Adrenal gland (tissue), 12 donors: ENCODE data around the gene SYNPO. TPM values are rescaled to one million over a fixed set of nuclear protein-coding genes. Genes with fewer than 3 reads are reported as not detected.

Experiments
- DNase-seq, 7 donors: peaks; one replicate each; pipeline ENCODE4 v3.0.0-alpha.2; 2019 to 2020
- H3K27ac ChIP-seq, 5 donors: fragments of 200-600 bp; sonication (generic) in 4 of 5; 1 replicate in 3 of 5; 2 replicates in 2 of 5; pipeline versions ENCODE4 v1.5.1 to v1.8.0; 2016 to 2020; ENCODE audit warnings: mild to moderate bottlenecking in 1 of 5
- H3K27me3 ChIP-seq: fragments of 200-600 bp; 2 replicates; pipeline ENCODE4 v1.8.0; 2021
- H3K36me3 ChIP-seq, 2 donors: fragments of 200-600 bp; replicated peaks in 1 of 2; 1 replicate in 1 of 2; 2 replicates in 1 of 2; pipeline versions ENCODE4 v1.5.1 to v1.8.0; 2018 to 2022
- H3K4me1 ChIP-seq, 2 donors: fragments of 200-600 bp; replicated peaks in 1 of 2; 1 replicate in 1 of 2; 2 replicates in 1 of 2; pipeline versions ENCODE4 v1.5.1 to v1.8.0; 2018 to 2021
- H3K4me3 ChIP-seq, 4 donors: fragments of 200-600 bp; sonication (generic) in 3 of 4; one replicate each; pipeline ENCODE4 v1.5.1; 2016 to 2018
- H3K9me3 ChIP-seq, 3 donors: fragments of 200-600 bp; sonication (generic) in 1 of 3; replicated peaks in 1 of 3; 1 replicate in 2 of 3; 2 replicates in 1 of 3; pipeline versions ENCODE4 v1.5.1 to v1.8.0; 2016 to 2021
- POLR2A ChIP-seq, 2 donors: fragments of 450-650 bp; IDR thresholded peaks; one replicate each; pipeline ENCODE4 v1.6.1; 2017; ENCODE audit warnings: antibody characterized with exemption in 2 of 2, mild to moderate bottlenecking in 2 of 2, moderate library complexity in 1 of 2
- WGBS, 4 donors: extraction: QIAGEN DNeasy Blood & Tissue Kit in 2 of 4; methylation state at CpG; one replicate each; pipeline versions ENCODE4 v1.1.5 to v1.1.7; 2013 to 2017; 5-methylcytosine and 5-hydroxymethylcytosine counted together
- intact Hi-C, 2 donors: fragments of 100-400 bp; cut with DNase I; formaldehyde crosslinking; loops; one replicate each; pipeline versions ENCODE4 v1.14.1 to v1.15.0; 2022 to 2023
- polyA plus RNA-seq, 3 donors: library from polyadenylated mRNA; stranded (reverse); fragments of 200-250 nt in 2 of 3; fragments of 350-450 nt in 1 of 3; fragmentation: Illumina TruSeq in 1 of 3; extraction: RNeasy Lipid Tissue Mini Kit (QIAGEN cat#74804) in 1 of 3; gene quantifications; one replicate each; pipeline ENCODE4 v1.2.3, GENCODE V29; 2013 to 2014
- total RNA-seq, 9 donors: library from RNA; depleted of rRNA in 4 of 9; stranded (reverse); fragments of >200 nt in 4 of 9; fragments of 120-200 nt in 1 of 9; fragmentation: NEBNext Ultra II Directional in 1 of 9; extraction: Animal tissue kit (Norgen Biotek cat#: 25700) in 1 of 9; gene quantifications; one replicate each; pipeline versions ENCODE4 v1.1.0 to v1.2.4, GENCODE V29; 2013 to 2023
- TF ChIP-seq, protein P1 (sequence below), 6 experiments: fragments of 450-650 bp in 4 of 6; fragments of 200-600 bp in 2 of 6; sonication (generic) in 1 of 6; IDR thresholded peaks; 1 replicate in 5 of 6; 2 replicates in 1 of 6; pipeline versions ENCODE4 v1.5.1 to v1.8.0; 2016 to 2021; ENCODE audit warnings: antibody characterized with exemption in 6 of 6, mild to moderate bottlenecking in 2 of 6, moderate library complexity in 1 of 6
- donor health status: healthy with polysubstance abuse.
- donor health status: Bipolar disorder and iron deficiency.
- donor health status: DM: yes; HTN: yes; CAD: no.
- donor health status: DM: no; HTN: no; CAD: no.
- donor health status: DM: no; HTN: no; CAD: no.
- donor health status: DM: yes; HTN: yes; CAD: no.

The SYNPO gene
- total and polyA plus RNA-seq, 12 donors: 10.0 to 293 (median 104) TPM

- WGBS, 4 donors: 14 to 38% (median 22%) methylated on average over 4 to 5 of the region's 5 CpGs
- intact Hi-C loops: no loop called here
Observed at GRCh38 chr5:150639751-150640150, 709 bp upstream of the SYNPO start.

DNA sequence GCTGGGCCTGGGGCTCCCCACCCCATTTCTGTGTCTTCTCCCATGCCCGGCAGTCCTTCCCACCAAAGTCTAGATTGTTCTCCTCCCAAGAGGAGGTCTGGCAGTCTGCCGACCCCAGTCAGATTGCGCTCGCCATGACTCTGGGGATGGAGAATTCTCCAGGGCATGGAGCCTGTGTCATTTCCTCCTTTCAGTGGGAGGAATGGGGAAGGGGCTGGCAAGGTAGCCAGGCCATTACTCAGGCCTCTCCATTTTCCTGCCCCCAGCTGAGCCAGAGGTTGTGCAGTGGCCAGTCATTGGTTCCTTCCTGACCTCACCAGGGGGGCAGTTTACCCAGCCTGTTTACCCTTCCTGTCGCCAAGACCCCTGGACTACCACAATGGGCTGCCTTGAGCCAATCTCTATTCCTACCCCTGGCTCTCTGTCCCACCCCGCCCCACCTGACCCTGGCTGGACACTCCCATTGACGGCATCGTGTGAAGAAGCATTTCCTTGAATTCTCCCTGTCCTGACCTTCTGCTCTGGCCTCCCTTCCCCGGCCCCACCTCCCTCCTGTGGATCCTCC is 628 bp downstream of the SYNPO start:
- peaks cover 83 to 92% of the 10 kb centered on the region in 2 donors for H3K4me1 ChIP-seq
- intact Hi-C loops: no loop called here
- no peaks in the 10 kb centered on the region for H3K9me3 ChIP-seq
- WGBS, 4 donors: 19 to 36% (median 26%) methylated on average over 7 to 9 of the region's 9 CpGs
- H3K36me3 ChIP-seq: no peaks in the 10 kb centered on the region
- peak overlapping the region; percentile 64 to 99 (median 96) for H3K27ac ChIP-seq
- TF ChIP-seq, protein P1, sequence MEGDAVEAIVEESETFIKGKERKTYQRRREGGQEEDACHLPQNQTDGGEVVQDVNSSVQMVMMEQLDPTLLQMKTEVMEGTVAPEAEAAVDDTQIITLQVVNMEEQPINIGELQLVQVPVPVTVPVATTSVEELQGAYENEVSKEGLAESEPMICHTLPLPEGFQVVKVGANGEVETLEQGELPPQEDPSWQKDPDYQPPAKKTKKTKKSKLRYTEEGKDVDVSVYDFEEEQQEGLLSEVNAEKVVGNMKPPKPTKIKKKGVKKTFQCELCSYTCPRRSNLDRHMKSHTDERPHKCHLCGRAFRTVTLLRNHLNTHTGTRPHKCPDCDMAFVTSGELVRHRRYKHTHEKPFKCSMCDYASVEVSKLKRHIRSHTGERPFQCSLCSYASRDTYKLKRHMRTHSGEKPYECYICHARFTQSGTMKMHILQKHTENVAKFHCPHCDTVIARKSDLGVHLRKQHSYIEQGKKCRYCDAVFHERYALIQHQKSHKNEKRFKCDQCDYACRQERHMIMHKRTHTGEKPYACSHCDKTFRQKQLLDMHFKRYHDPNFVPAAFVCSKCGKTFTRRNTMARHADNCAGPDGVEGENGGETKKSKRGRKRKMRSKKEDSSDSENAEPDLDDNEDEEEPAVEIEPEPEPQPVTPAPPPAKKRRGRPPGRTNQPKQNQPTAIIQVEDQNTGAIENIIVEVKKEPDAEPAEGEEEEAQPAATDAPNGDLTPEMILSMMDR (IDR thresholded peaks at IDR 0.05): no peak
- TF ChIP-seq POLR2A (IDR thresholded peaks at IDR 0.05): peak; percentile 17 to 70
- peak overlapping the region in 3 of 4 donors; percentile 49 to 62 (median 53) for H3K4me3 ChIP-seq
- no peaks in the 10 kb centered on the region for H3K27me3 ChIP-seq
- peak; percentile 77 to 91 (median 89) for DNase-seq

More at GRCh38 chr5:150639751-150640150, 709 bp upstream of the SYNPO start:
- peak in 1 of 2 donors; percentile 33 for TF ChIP-seq POLR2A (IDR thresholded peaks at IDR 0.05)
- TF ChIP-seq, protein P1 (IDR thresholded peaks at IDR 0.05): no peak
- Histone ChIP-seq H3K4me1 (peaks cover 83 to 91% of the 10 kb centered on the region in 2 donors), H3K36me3 (no peaks in the 10 kb centered on the region), H3K9me3 (no peaks in the 10 kb centered on the region), H3K27ac (peak overlapping the region; percentile 80 to 99 (median 96)), H3K4me3 (peak overlapping the region in 2 of 4 donors; percentile 20 to 62), H3K27me3 (no peaks in the 10 kb centered on the region)
- DNase-seq: peak; percentile 68 to 90 (median 84)

GRCh38 chr5:150641824-150642566 is 1.5 kb downstream of the SYNPO start:
- WGBS, 4 donors: 23 to 40% (median 30%) methylated on average over 2 to 5 of the region's 5 CpGs
- H3K27ac ChIP-seq: peak overlapping the region; percentile 64 to 99 (median 96)
- TF ChIP-seq, protein P1 (IDR thresholded peaks at IDR 0.05): no peak
- TF ChIP-seq POLR2A (IDR thresholded peaks at IDR 0.05): no peak
- intact Hi-C loops: no loop called here
- H3K9me3 ChIP-seq: no peaks in the 10 kb centered on the region
- no peaks in the 10 kb centered on the region for H3K36me3 ChIP-seq
- peaks cover 84 to 92% of the 10 kb centered on the region in 2 donors for H3K4me1 ChIP-seq
- DNase-seq: no peak
- peak overlapping the region in 3 of 4 donors; percentile 27 to 62 (median 49) for H3K4me3 ChIP-seq
- no peaks in the 10 kb centered on the region for H3K27me3 ChIP-seq

- peak overlapping the region; percentile 64 to 99 (median 96) for H3K27ac ChIP-seq
- 6 to 26% (median 16%) methylated on average over 2 to 5 of the region's 5 CpGs for WGBS, 4 donors
- peak in 1 of 2 donors; percentile 72 for TF ChIP-seq POLR2A (IDR thresholded peaks at IDR 0.05)
- TF ChIP-seq, protein P1 (IDR thresholded peaks at IDR 0.05): no peak
- peak; percentile 74 to 93 (median 89) for DNase-seq
- no peaks in the 10 kb centered on the region for H3K36me3 ChIP-seq
- no peaks in the 10 kb centered on the region for H3K27me3 ChIP-seq
- H3K4me3 ChIP-seq: peak overlapping the region in 3 of 4 donors; percentile 27 to 62 (median 49)
- H3K4me1 ChIP-seq: peaks cover 88 to 92% of the 10 kb centered on the region in 2 donors
- no peaks in the 10 kb centered on the region for H3K9me3 ChIP-seq
- intact Hi-C loops: no loop called here
Observed at GRCh38 chr5:150642567-150642927, 2.1 kb downstream of the SYNPO start.
